GM18517 (cell line): Measurements from ENCODE around the gene MRAP.
"Not testable (repeated sequence)": the region's sequence is repeated elsewhere in the genome, so short reads cannot be mapped to it uniquely, and the experiment has no call there.

Experiments
- ATAC-seq: cut with Tn5 transposase; IDR thresholded peaks from one replicate; pipeline ENCODE4 v1.9.1; 2021; ENCODE audit warnings: mild to moderate bottlenecking, moderate library complexity; ENCODE audit not compliant: unreplicated experiment

MRAP gene

DNA sequence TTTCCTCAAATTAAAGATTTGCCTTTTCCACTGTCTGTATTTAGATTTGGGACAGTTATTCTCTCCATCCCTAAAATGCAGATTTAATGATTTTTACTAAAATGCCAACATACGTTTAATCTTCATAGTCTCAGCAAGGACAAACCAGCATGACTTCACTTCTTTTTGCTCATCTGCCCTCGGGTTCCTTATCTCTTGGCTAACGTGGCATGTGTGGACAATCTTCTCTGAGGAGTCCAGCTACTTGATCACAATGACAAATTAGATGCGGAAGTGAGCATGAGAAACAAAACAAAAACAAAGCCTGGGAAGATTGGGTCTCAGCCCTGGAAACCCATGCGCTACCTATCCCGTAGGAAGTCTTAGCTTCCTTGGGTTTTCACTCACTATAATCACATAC lies 1.0 kb downstream of the MRAP start:
- no peak for ATAC-seq

DNA sequence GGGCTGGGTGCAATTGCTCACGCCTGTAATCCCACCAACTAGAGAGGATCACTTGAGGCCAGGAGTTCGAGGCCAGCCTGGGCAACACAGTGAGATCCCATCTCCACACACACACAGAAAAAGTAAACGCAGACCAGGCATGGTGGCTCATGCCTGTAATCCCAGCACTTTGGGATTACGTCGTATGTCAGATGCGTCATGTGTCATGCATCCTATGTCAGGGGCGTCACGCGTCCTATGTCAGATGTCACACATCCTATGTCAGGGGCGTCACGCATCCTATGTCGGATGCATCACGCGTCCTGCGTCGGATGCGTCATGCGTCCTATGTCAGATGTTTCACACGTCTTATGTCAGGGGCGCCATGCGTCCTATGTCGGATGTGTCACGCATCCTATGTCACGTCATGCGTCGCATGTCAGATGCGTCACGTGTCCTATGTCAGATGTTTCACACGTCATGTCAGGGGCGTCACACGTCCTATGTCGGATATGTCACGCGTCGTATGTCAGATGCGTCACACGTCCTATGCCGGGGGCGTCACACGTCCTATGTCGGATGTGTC lies 1.5 kb downstream of the MRAP start:
- ATAC-seq = no peak

DNA sequence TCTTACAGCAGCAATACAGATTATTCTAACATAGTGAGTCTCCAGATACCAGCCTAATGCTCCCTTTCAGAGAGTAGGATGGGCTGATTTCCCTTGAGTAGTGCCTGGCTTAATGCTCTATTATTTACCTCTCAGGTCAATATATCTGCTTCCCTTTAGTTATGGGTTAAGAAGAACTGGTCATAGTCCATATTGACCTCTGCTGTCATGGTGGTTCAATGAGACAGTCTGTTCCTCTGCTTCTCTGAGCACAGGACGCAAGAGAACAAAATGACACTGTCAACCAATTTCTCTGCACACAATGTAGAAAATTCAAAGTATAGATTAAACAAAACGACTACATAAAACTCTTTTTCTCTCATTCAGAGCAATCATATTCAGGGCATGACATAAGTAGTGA lies 2.9 kb downstream of the MRAP start:
- ATAC-seq = no peak

DNA sequence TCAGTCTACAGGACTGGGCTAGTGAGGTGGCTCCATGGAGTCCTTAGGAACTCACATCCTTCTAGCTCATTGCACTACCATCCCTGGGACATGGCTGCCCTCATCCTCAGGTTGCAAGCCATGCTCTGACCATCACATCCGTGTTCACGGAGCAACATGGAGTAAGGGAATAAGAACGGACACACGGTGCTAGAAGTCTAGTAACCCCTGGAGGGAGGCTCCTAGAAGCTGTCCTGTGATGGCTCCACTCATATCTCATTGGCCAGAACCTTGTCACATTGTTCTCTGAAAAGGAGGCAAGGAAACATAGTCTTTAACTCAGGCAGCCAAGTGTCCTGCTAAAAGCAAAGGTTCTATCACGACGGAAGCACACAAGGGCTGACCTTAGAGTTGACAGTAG lies 3.9 kb downstream of the MRAP start:
- ATAC-seq = no peak

DNA sequence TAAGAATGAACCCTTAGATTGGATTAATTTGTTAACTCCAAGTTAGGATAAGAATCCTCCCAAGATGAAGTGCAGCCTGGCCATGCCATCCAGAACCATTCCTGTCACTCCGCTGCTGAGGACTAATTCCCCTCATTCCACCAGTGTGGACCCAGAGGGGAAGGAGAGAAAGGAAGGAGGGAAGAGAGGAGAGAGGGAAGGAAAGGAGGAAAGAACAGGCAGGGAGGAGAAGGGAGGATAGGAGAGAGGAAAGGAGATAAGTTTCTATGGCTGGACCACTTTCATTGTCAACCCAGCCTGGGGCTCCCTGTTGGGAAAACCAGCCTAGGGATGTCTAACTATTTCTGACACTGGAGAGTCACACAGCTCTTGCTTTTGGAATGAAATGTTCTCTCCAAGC lies 4.7 kb downstream of the MRAP start:
- no peak for ATAC-seq

GRCh38 chr21:32304998-32305397 lies 6.3 kb downstream of the MRAP start:
- no peak for ATAC-seq

GRCh38 chr21:32306021-32306780 lies 7.5 kb downstream of the MRAP start:
- no peak for ATAC-seq

- ATAC-seq = no peak
These were observed 9.1 kb downstream of the MRAP start for GRCh38 chr21:32307706-32308105.

GRCh38 chr21:32308696-32309095 lies 10.0 kb downstream of the MRAP start:
- ATAC-seq = no peak

GRCh38 chr21:32309906-32310460 lies 11.3 kb downstream of the MRAP start:
- no peak for ATAC-seq

GRCh38 chr21:32310976-32311375 lies 12.3 kb downstream of the MRAP start:
- ATAC-seq = not testable (repeated sequence)

- no peak for ATAC-seq
These were observed 13.0 kb downstream of the MRAP start for GRCh38 chr21:32311621-32312020.

GRCh38 chr21:32312326-32312725 lies 13.7 kb downstream of the MRAP start:
- ATAC-seq = no peak

DNA sequence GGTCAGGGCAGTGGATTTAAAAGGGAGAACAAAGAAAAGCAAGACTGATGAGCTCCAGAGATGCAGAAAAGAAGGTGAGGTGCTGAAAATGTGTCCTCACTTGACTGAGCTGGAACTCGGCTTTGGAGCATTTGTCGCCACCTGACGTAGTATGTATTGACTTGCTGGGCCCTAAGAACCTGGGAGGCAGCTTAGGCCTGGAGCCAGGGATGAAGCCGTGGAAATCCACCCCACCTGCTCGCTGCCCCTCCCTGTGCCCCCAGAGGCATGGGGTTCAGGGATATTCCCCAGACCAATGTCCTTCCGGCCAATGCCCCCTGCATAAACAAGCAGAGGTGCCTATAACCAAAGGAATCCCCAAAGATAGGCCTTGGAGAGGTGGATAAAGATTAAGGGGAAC lies 14.3 kb downstream of the MRAP start:
- ATAC-seq = no peak

DNA sequence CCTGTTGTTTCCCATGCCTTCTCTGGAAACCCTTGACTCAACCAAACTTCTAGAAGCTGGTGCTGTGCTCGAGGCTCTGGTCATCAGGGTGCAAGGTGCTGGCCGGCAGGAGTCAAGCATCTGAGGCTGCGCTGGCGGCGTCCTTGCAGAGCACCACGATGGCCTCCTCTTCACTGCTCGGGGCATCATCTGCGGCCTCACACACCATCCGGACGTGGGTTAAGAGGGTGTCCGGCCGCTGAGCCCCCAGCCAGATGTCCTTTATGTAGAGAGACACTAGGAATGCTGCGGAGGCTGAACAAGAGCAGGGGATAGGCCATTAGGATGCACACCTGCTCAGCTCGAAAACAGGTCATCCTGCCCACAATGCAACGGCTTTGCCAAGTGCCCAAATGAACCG lies 16.2 kb downstream of the MRAP start:
- no peak for ATAC-seq

DNA sequence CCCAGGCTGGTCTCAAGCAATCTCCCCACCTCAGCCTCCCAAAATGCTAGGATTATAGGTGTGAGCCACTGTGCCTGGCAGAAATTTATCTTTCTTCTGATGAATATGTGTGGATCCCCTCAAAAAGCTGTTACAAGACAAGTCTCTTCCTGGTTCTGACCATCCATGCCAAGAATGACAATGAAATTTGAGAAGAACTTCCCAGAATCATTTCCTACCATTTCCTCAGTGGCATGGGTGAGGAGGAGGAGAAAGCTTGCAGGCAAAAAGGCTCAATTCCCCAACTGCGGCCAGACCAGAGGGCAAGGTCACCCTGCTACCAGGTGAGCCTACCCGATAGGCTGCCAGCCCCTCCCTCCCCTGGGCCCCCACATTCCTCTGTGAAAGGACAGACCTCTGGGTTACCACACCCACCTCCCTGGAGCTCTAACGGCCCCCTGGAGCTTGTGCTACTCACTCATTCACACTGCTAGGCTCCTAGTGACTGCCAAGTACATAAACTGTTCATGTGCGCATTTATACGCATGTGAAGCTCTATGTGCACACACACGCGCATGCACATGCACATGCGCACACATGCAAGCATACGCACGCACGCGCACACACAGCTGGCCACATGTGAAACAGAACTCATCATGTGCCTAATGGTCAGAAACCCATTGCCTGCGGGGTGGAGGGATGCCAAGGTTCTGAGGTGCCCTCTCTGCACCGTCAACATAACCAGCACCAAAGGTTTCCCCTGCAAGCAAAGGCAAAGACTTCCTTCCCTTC lies 17.0 kb downstream of the MRAP start:
- ATAC-seq = no peak

DNA sequence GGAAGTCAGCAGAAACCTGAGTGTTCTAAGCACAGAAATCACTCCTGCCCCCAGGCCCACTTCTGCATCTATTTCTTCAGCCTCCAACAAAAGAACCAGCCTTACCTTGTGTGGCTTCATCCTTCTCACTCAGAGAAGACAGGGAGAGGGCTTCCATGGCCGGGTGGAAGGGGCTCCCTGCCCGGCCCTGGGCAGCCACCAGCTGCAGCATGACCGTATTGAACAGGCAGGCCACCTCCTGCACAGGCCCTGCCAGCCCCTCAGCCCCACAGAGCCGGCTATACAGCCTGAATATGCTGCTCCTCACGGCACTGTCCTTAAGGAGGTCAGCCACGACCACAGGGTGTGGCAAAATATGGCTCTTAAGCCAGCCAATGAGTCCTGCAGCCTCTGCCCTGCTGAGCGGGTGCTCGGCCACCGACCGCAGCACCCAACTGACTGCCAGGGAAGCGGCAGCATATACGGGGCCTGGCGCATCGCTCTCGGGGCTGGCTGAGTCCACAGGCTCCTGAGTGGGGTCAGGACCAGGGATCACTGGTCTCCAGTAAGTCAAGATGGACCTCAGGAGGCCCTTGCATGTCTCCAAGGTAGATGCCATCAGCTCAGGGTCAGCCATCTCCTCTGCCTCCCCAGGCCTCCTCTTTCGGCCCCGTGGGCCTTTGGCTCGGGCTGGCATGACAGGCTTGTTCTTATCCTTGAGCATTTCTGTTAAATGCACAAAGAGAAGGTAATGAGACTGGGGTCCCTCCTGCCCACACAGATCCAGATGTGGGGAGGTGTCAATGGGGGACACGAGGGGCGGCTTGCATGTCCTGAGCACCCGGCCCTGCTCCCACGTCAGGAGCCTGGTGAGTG lies 17.9 kb downstream of the MRAP start:
- no peak for ATAC-seq

DNA sequence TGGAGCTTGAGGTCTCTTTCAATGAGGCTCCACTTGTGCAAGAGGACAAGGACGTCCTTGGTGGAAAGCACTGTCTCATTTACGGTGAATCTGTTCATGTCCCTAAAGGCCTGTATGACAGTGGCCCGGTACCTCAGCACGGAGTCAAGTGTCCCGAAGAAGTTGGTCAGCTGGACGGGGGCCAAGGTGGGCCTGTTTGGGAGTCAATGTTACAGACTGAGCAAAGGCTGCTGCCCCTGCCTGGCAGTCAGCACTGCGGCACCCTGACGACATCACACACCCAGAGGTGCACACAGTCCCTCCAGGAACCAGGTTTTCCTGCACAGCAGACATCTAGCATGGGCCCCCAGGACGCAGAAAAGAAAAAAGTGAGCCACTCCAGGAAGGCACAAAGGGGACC lies 19.1 kb downstream of the MRAP start:
- no peak for ATAC-seq

GRCh38 chr21:32319012-32319411 lies 20.4 kb downstream of the MRAP start:
- no peak for ATAC-seq

DNA sequence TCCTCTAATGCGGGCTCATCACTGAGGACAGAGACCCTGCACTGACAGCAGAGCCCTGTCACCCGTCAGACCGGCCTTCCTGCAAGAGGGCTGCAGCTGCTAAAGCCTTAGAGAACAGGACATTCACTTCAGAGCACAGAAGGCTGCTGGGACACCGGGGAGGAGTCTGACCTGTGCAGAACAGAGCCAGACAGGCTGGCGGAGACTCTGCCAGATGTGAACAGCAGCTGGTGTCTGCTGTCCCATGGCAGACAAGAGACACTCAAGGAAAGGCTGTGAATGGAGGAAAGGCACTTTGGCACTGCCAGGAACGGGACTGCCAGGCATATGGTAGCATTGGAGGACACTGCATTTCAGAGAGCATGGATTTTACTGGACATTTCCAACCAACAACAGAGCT lies 21.4 kb downstream of the MRAP start:
- no peak for ATAC-seq

DNA sequence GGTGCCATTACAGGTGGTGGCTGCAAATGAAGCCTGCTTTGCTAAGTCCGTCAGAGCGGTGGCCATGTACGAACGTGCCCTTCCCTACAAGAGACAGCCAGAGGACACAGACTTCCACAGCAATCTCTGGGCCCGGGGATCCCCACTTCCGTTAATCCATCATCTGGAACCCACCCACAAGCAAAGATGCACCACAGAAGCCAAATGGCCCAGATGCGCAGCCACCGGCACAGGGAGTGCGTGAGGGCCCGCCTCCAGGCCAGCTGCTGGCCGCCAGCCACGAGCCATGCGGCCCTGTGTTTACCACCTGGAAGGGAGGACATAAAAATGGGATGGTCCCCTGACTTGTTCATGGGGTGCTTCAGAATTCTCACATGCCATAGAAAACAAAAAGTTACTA lies 22.1 kb downstream of the MRAP start:
- ATAC-seq = no peak
